ENCODE data around the gene EGLN1.
A peak's percentile ranks its signal among the peaks of the same experiment; 100 is the strongest.
"Not testable (repeated sequence)": the region's sequence is repeated elsewhere in the genome, so short reads cannot be mapped to it uniquely, and the experiment has no call there.

EGLN1 gene

GRCh38 chr1:231421971-231422797 is at the start of gene EGLN1:
Gene EGLN1 (minus strand): TSS chr1:231422287. CDS start chr1:231421888, 399 bp downstream.
- peak; percentile 79 for DNase-seq (ENCODE audit: low spot score)

DNA sequence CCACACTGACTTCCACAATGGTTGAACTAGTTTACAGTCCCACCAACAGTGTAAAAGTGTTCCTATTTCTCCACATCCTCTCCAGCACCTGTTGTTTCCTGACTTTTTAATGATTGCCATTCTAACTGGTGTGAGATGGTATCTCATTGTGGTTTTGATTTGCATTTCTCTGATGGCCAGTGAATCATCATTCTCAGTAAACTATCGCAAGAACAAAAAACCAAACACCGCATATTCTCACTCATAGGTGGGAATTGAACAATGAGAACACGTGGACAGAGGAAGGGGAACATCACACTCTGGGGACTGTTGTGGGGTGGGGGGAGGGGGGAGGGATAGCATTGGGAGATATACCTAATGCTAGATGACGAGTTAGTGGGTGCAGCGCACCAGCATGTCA is 49.4 kb upstream of the EGLN1 start:
- not testable (repeated sequence) for DNase-seq (ENCODE audit: low spot score)

DNA sequence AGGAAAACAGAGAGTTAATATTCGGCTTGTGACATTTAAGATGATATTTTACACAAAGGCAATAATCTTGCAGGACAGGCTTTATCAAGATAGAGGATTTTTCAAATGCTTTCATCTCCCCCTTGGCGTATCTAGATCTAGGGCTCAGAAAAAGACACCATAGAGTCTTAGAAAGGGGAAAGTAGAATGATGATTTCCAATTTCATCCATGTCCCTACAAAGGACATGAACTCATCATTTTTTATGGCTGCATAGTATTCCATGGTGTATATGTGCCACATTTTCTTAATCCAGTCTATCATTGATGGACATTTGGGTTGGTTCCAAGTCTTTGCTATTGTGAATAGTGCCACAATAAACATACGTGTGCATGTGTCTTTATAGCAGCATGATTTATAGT is 48.9 kb upstream of the EGLN1 start:
- DNase-seq (ENCODE audit: low spot score) = not testable (repeated sequence)

DNA sequence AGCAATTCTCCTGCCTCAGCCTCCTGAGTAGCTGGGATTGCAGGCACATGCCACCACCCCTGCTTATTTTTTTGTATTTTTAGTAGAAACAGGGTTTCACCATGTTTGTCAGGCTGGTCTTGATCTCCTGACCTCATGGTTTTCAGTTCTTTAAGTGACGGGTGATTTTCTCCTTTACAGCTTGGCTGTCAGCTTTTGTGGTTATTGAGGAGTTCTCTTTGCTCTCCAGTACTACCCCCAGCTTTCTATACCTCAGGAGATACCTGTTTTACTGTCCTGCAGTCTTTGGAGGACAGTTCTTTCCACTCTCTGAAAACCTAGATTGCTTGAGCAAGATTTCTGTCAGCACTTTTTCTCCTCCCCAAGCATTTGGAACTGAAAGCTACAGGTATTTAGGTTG is 45.9 kb upstream of the EGLN1 start:
- no peak for DNase-seq (ENCODE audit: low spot score)

- DNase-seq (ENCODE audit: low spot score) = no peak
Measured at GRCh38 chr1:231465051-231465450, 43.0 kb upstream of the EGLN1 start.

- DNase-seq (ENCODE audit: low spot score) = no peak
Measured at GRCh38 chr1:231463541-231463940, 41.5 kb upstream of the EGLN1 start.

- peak; percentile 63 for DNase-seq (ENCODE audit: low spot score)
Measured at GRCh38 chr1:231460614-231461013, 38.5 kb upstream of the EGLN1 start.

- not testable (repeated sequence) for DNase-seq (ENCODE audit: low spot score)
Measured at GRCh38 chr1:231459438-231459837, 37.4 kb upstream of the EGLN1 start.

DNA sequence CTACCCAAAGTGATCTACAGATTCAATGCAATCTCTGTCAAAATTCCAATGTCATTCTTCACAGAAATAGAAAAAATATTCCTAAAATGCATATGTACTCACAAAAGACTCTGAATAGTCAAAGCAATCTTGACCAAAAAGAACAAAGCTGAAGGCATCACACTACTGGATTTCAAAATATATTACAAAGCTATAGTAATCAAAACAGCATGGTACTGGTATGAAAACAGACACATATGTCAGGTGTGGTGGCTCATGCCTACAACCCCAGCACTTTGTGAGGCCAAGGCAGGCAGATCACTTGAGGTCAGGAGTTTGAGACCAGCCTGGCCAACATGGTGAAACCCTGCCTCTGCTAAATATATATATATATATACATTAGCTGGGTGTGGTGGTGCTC is 35.9 kb upstream of the EGLN1 start:
- not testable (repeated sequence) for DNase-seq (ENCODE audit: low spot score)

DNA sequence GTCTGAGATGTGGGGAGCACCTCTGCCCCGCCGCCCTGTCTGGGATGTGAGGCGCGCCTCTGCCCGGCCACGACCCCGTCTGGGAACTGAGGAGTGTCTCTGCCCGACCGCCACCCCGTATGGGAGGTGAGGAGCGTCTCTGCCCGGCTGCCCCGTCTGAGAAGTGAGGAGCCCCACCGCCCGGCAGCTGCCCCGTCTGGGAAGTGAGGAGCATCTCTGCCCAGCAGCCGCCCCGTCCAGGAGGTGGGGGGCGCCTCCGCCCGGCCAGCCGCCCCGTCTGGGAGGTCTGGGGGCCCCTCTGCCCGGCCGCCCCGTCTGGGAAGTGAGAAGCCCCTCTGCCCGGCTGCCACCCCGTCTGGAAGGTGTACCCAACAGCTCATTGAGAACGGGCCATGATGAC is 32.0 kb upstream of the EGLN1 start:
- not testable (repeated sequence) for DNase-seq (ENCODE audit: low spot score)

DNA sequence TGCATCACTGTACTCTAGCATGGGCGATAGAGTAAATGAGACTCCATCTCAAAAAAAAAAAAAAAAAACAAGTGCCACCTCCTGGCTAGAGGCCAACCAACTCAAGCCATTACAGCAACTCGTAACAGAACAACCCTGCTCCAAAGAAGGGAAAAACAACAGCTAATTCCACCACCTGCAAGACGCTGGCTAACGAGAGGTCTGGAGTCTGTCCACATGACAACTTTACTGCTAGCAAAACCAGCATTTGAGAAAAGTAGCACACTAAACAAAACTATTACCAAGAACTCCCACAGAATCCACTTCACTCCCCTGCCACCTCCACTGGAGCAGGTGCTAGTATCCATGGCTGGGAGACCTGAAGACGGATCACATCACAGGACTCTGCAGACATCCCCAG is 24.1 kb upstream of the EGLN1 start:
- DNase-seq (ENCODE audit: low spot score) = no peak

- DNase-seq (ENCODE audit: low spot score) = no peak
Measured at GRCh38 chr1:231444059-231444458, 22.0 kb upstream of the EGLN1 start.

GRCh38 chr1:231443363-231443762 is 21.3 kb upstream of the EGLN1 start:
- DNase-seq (ENCODE audit: low spot score) = no peak

DNA sequence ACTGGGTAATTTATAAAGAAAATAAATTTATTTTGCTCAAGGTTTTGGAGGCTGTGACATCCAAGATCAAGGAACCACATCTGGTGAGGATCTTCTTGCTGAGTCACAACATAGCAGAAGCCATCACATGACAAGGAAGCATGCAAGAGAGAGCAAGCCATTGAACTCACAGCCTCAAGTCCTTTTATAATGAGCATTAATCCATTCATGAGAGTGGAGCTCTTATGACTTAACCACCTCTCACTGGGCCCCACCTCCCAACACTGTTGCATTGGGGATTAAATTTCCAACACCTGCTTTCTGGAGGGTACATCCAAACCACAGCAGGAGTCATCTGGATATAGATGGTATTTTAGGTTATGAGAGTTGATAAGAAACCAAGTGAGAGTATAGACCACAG is 20.6 kb upstream of the EGLN1 start:
- no peak for DNase-seq (ENCODE audit: low spot score)

- DNase-seq (ENCODE audit: low spot score) = no peak
Measured at GRCh38 chr1:231432996-231433395, 10.9 kb upstream of the EGLN1 start.

GRCh38 chr1:231431665-231432415 is 9.8 kb upstream of the EGLN1 start:
- DNase-seq (ENCODE audit: low spot score) = no peak

- not testable (repeated sequence) for DNase-seq (ENCODE audit: low spot score)
Measured at GRCh38 chr1:231430678-231431352, 8.7 kb upstream of the EGLN1 start.

- DNase-seq (ENCODE audit: low spot score) = no peak
Measured at GRCh38 chr1:231428377-231428776, 6.3 kb upstream of the EGLN1 start.

DNA sequence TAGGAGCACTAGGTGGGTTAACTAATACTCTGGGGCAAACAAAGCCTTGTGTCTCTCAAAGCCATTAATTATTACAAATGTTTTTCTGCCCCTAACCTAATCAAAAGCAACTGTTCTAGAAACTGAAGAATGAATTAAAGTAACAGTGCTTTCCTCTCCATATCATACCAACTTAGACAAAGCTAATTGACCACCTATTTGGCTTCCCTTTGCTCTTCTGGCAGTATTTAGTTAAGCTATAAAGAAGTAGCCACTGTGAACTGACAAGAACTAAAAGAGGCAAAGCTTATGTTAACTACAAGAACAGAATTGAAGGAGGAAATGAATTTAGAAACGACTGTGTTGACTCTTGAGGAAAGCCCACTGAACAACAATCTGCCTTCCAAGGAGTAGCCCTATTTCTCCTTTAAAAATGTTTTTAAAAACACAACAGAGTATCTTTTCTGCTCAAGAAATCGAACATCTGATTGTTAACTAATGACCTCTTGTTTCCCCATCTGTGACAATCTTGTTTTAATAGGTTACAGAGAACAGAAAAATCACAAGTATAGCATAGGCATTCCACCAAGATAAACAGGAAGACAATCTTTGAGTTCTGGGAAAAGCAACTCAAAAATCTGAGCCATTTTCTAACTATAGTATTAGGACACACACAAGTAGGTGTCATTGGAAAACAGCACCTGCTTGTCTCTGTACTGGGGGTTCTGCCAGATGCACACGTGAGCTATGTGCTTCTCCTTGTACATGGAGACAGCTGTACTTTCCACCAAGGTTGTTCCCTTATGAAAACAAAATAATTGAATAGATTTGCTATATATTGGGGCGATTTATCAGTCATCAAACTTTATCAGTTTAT is 3.1 kb upstream of the EGLN1 start:
- no peak for DNase-seq (ENCODE audit: low spot score)

GRCh38 chr1:231423648-231424047 is 1.6 kb upstream of the EGLN1 start:
- DNase-seq (ENCODE audit: low spot score) = no peak

- no peak for DNase-seq (ENCODE audit: low spot score)
Measured at GRCh38 chr1:231422798-231423309, 767 bp upstream of the EGLN1 start.

All from CD4-positive, alpha-beta T cell treated with Interleukin-6 at 100 ng/mL for 8 hours (primary cell).